HUES64 (cell line): ENCODE results near the gene RNF166.

Source experiments
- H3K27ac ChIP-seq: 2 replicates; pipeline ENCODE4 v1.7.0; 2013; ENCODE audit warnings: low read depth, low read length, inconsistent platforms
- H3K27me3 ChIP-seq: 2 replicates; pipeline ENCODE4 v1.6.1; 2013; ENCODE audit warnings: mild to moderate bottlenecking, low read length; ENCODE audit not compliant: insufficient read depth
- H3K36me3 ChIP-seq: 2 replicates; pipeline ENCODE4 v1.6.1; 2013; ENCODE audit warnings: mild to moderate bottlenecking, low read length; ENCODE audit not compliant: insufficient read depth
- H3K4me1 ChIP-seq: 2 replicates; pipeline ENCODE4 v1.6.1; 2013; ENCODE audit warnings: mild to moderate bottlenecking, low read length, moderate library complexity; ENCODE audit not compliant: insufficient read depth
- H3K4me3 ChIP-seq: 2 replicates; pipeline ENCODE4 v1.5.1; 2013; ENCODE audit warnings: mild to moderate bottlenecking, low read length, moderate library complexity
- H3K9ac ChIP-seq: 2 replicates; pipeline ENCODE4 v1.6.1; 2013; ENCODE audit warnings: mild to moderate bottlenecking, low read depth, low read length
- H3K9me3 ChIP-seq: 2 replicates; pipeline ENCODE4 v1.6.1; 2013; ENCODE audit warnings: low read depth, low read length; ENCODE audit not compliant: insufficient read depth
- WGBS: fragments of 150-250, 120-280 bp; methylation state at CpG from one replicate; pipeline ENCODE4 v1.1.7; 2013; ENCODE audit warnings: missing lambda C conversion rate; 5-methylcytosine and 5-hydroxymethylcytosine counted together

RNF166 gene

DNA sequence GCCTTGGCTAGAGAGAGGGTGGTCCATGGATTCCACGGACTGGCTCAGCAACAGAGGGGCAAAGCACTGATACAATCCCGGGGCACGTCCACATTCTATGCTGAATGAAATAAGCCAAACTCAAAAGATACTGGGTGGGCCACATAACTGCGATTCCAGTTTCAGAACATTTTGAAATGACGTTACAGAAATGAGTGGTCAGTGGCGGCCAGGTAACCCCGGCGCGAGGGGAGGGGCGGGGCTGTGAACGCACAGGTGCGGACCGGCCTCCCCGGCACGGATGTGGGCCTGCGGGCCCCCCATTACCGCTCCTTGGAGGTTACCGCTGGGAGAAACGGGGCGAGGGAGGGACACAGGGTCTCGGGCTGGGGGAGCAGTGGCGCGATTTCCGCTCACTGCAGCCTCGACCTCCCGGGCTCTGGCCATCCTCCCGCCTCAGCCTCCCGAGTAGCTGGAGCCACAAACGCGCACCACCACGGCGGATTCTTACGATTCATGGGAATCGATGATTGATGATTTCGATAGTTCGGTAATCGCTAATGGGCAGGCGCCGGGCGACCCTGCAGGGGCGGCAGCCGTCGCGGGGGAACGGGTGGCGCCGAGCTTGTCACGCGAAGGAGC, 43.9 kb downstream of the RNF166 start:
- Histone ChIP-seq H3K4me3 (peak overlapping the region; percentile 72), H3K27ac (peak overlapping the region; percentile 77; the same call in 1 of the 2 replicates), H3K4me1 (no peaks in the 10 kb centered on the region), H3K36me3 (peaks cover 10% of the 10 kb centered on the region), H3K9ac (peak overlapping the region; percentile 66), H3K9me3 (no peaks in the 10 kb centered on the region), H3K27me3 (no peaks in the 10 kb centered on the region)
- WGBS, result 2% methylated on average over 49 of the region's 49 CpGs

- 88% methylated on average over 9 of the region's 10 CpGs for WGBS
- Histone ChIP-seq H3K9ac (no peak overlapping the region), H3K27ac (no peak overlapping the region), H3K4me3 (peak overlapping the region; percentile 24; the same call in 1 of the 2 replicates), H3K36me3 (peaks cover 16% of the 10 kb centered on the region), H3K9me3 (no peaks in the 10 kb centered on the region), H3K4me1 (no peaks in the 10 kb centered on the region), H3K27me3 (no peaks in the 10 kb centered on the region)
Measured at GRCh38 chr16:88661468-88661867, 44.7 kb downstream of the RNF166 start.

DNA sequence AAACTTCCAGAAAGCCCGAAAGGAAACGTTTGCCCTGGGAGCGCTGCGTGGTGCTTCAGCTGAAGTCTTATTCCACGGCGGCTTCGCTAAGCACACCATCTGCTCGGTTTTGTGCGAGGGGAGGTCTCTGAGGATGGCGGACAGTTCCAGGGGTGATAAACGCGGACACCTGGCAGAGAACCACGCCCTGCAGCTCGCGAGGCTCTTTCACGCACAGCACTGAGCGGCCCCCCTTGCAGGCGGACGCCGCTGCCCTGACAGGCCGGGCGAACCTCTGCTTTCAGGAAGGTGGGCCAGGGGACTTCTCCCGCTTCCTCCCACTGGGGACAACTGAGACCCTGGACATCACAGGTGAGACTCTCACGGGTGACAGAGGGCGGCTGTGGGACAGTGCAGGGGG, 47.0 kb downstream of the RNF166 start:
- Histone ChIP-seq H3K4me1 (no peaks in the 10 kb centered on the region), H3K9ac (no peak overlapping the region), H3K27ac (no peak overlapping the region), H3K9me3 (no peaks in the 10 kb centered on the region), H3K27me3 (no peaks in the 10 kb centered on the region), H3K4me3 (no peak overlapping the region), H3K36me3 (peaks cover 30% of the 10 kb centered on the region)
- 95% methylated on average over 25 of the region's 25 CpGs for WGBS

DNA sequence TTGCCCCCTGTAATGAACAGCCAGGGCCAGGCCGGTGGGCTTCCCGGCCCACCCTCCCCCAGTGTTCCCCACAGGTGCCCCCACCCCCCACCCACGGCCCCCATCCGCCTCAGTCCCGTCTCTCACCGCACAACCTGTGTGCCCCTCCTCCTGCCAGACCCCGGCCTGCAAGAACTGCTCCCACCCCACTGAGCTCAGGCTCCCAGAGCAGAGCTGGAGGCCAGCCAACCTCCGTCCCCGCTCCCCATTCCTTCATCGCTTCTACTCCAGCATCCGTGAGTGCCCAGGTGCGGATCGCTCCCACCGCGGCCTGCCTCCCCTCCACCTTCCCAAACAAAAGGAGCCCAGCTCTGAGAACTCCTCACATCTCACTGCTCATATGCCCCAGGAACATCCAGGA, 47.5 kb downstream of the RNF166 start:
- Histone ChIP-seq H3K9ac (no peak overlapping the region), H3K4me3 (no peak overlapping the region), H3K36me3 (peaks cover 33% of the 10 kb centered on the region), H3K9me3 (no peaks in the 10 kb centered on the region), H3K27me3 (no peaks in the 10 kb centered on the region), H3K4me1 (no peaks in the 10 kb centered on the region), H3K27ac (no peak overlapping the region)
- 97% methylated on average over 14 of the region's 15 CpGs for WGBS

GRCh38 chr16:88657371-88657770, 48.8 kb downstream of the RNF166 start:
- H3K27me3 ChIP-seq, result no peaks in the 10 kb centered on the region
- H3K36me3 ChIP-seq, result peaks cover 46% of the 10 kb centered on the region
- no peaks in the 10 kb centered on the region for H3K4me1 ChIP-seq
- no peak overlapping the region for H3K27ac ChIP-seq
- H3K9me3 ChIP-seq, result no peaks in the 10 kb centered on the region
- WGBS, result 93% methylated on average over 19 of the region's 19 CpGs
- no peak overlapping the region for H3K9ac ChIP-seq
- no peak overlapping the region for H3K4me3 ChIP-seq

GRCh38 chr16:88656291-88656980, 49.8 kb downstream of the RNF166 start:
- Histone ChIP-seq H3K36me3 (peaks cover 48% of the 10 kb centered on the region), H3K4me3 (no peak overlapping the region), H3K9ac (no peak overlapping the region), H3K27me3 (no peaks in the 10 kb centered on the region), H3K4me1 (0 out of 2 replicates have a peak, but pooled peaks cover 2% of the 10 kb centered on the region), H3K9me3 (no peaks in the 10 kb centered on the region), H3K27ac (no peak overlapping the region)
- WGBS, result 89% methylated on average over 25 of the region's 25 CpGs

DNA sequence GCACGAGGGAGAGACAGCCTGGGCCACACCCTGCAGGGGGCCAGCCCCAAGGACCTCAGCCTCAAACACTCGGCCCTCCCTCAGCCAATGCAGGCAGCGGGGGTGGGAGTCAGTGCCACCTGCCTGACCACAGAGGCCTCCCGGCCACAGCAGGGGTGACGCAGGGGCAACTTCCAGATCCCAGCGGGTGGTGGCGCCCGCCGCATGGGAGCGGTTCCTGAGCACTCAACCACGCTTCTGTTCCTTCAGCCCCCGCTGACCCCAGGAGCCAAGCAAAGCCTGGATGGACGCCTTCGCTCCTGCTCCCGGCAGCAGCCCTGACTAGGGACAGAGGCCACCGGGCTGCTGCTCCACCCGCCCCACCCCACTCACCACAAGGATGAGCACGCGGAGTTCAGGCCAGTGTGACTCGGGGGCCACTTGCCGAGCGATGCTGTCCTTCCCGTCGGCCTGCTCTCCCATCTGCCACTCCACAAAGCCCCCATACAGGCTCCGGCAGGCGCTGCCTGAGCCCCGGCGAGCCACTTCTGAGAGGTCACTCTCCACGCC, 50.4 kb downstream of the RNF166 start:
- H3K4me3 ChIP-seq, result no peak overlapping the region
- no peak overlapping the region for H3K9ac ChIP-seq
- H3K4me1 ChIP-seq, result 0 out of 2 replicates have a peak, but pooled peaks cover 6% of the 10 kb centered on the region
- peaks cover 48% of the 10 kb centered on the region for H3K36me3 ChIP-seq
- WGBS, result 93% methylated on average over 29 of the region's 29 CpGs
- H3K27me3 ChIP-seq, result no peaks in the 10 kb centered on the region
- H3K27ac ChIP-seq, result no peak overlapping the region
- H3K9me3 ChIP-seq, result no peaks in the 10 kb centered on the region

DNA sequence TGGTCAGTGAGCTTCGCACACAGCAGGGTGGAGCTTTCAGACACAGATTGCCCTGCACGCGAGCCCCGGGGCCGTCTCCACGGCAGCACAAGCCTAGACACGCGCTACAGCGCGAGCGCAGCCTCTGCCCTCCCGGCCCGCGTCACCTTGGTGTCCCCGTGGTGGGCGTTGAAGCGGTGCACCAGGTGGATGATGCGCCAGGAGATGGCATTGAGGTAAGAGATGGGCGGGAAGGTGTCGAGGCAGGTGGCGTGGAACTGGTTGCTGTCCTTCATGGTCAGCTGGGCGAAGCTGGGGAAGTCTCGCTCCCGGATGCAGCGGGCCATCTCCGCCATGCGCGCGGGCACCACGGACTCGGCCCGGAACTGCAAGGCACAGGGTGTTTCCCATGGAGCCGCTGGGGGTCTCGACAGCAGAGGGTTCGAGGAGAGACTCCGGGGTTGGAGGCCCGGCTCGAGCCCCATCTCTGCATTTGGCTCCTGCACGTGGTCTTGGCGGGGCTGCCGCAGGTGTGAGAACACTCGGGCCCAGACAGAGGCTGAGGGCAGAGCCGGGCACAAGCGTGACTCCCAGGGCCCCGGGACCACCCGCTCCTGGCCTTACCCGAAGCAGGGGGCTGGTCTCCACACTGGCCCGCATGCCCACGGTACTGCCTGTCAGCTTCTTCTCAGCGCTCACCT, 51.0 kb downstream of the RNF166 start:
- Histone ChIP-seq H3K36me3 (peaks cover 48% of the 10 kb centered on the region), H3K27ac (no peak overlapping the region), H3K4me1 (0 out of 2 replicates have a peak, but pooled peaks cover 6% of the 10 kb centered on the region), H3K9ac (no peak overlapping the region), H3K9me3 (no peaks in the 10 kb centered on the region), H3K27me3 (no peaks in the 10 kb centered on the region), H3K4me3 (no peak overlapping the region)
- WGBS, result 95% methylated on average over 50 of the region's 50 CpGs

DNA sequence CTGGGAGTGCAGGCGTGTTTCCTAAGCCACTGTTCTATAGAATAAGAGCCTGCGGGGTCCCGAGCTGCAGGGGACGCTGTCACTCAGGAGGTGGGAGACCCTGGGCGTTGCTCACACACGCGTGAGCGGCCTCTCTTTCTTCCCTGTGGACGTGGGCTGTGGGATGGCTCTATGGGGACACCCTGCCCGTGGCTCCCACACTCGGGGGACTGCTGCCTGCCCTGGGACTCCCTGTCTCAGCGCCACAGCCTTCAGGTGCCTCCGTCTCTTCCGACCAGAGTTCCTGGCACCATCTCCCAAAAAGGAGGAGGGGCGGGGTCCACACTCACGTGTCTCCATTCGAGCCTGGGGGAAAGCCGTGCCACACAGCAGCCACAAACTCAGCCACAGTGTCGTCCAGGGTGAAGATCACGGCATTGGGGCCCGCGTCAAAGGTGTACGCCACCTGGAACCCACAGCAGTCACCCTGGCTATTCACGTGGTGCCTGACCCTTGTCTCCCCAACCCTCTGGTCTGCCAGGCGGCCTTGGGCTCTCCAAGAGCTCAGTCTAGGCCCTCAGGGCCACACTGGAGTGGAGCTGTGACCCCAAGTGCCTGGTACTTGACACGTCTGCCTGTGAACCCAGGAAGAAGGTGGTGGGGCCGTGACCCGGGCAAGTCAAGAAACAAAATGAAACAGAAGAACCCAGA, 51.7 kb downstream of the RNF166 start:
- Histone ChIP-seq H3K9ac (no peak overlapping the region), H3K9me3 (no peaks in the 10 kb centered on the region), H3K4me3 (no peak overlapping the region), H3K36me3 (peaks cover 48% of the 10 kb centered on the region), H3K27me3 (no peaks in the 10 kb centered on the region), H3K27ac (no peak overlapping the region), H3K4me1 (peaks cover 12% of the 10 kb centered on the region; the same call in 1 of the 2 replicates)
- whole genome bisulfite sequencing, result 92% methylated on average over 28 of the region's 28 CpGs

DNA sequence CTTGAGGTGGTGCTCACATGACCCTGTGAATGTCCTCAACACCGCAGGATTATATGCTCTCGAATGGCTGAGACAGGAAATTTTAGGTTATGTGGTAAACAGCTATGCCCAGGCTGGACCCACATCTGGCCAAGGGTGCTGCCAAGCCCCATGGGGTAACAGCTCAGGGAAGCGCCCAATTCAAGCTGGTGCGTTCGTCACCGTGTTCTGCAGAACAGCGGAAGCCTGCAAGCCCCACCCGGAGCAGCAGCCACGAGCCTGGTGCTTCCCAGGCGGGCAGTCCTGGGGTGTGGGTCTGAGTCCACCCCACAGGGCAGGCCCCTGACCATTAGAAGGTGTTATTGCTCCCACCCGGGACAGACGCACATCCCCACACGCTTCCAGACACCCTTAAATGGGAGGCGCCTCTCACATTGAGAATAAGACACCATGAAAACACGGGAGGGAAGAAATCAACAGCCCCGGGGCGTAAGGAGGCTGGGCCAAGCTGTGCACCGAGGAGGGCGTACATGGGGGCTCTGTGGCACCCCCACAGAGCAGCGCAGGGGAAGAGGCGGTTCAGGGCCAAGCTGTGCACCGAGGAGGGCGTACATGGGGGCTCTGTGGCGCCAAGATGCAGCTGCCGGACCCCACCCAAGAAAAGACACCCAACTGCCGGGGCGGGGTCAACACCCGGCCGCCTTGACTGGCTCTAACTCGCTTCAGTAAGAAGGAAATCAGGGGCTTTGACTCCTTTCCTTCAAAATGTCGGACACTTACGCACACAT, 52.4 kb downstream of the RNF166 start:
- Histone ChIP-seq H3K36me3 (peaks cover 48% of the 10 kb centered on the region), H3K9me3 (no peaks in the 10 kb centered on the region), H3K4me3 (no peak overlapping the region), H3K4me1 (peaks cover 12% of the 10 kb centered on the region; the same call in 1 of the 2 replicates), H3K9ac (no peak overlapping the region), H3K27ac (no peak overlapping the region), H3K27me3 (no peaks in the 10 kb centered on the region)
- 90% methylated on average over 32 of the region's 32 CpGs for WGBS
